Gastroesophageal sphincter (tissue), 3 donors: ENCODE data around the gene FCGR2B.
"Not testable (repeated sequence)": the region's sequence is repeated elsewhere in the genome, so short reads cannot be mapped to it uniquely, and the experiment has no call there.

ENCODE experiments used
- CTCF ChIP-seq, 4 experiments: fragments of 200-600 bp in 2 of 4; fragments of 450-650 bp in 2 of 4; sonication (generic) in 1 of 4; IDR thresholded peaks; one replicate each; pipeline ENCODE4 v1.5.1; 2017 to 2019; ENCODE audit warnings: antibody characterized with exemption in 4 of 4, mild to moderate bottlenecking in 2 of 4, moderate library complexity in 2 of 4
- EP300 ChIP-seq: sonication (generic); formaldehyde crosslinking; IDR thresholded peaks from one replicate; pipeline ENCODE4 v1.6.1; 2017; ENCODE audit warnings: antibody characterized with exemption, mild to moderate bottlenecking
- POLR2A ChIP-seq, 2 donors: fragments of 450-650 bp; IDR thresholded peaks; one replicate each; pipeline ENCODE4 v1.6.1; 2017; ENCODE audit warnings: antibody characterized with exemption in 2 of 2, mild to moderate bottlenecking in 2 of 2, moderate library complexity in 1 of 2

- not testable (repeated sequence) for TF ChIP-seq EP300; CTCF (IDR thresholded peaks at IDR 0.05); POLR2A (IDR thresholded peaks at IDR 0.05)
Measured at GRCh38 chr1:161621181-161622000, 41.6 kb upstream of the FCGR2B start.
